Tibial nerve (tissue), 4 donors: ENCODE results near the gene GGA3. TPM values are rescaled to one million over a fixed set of nuclear protein-coding genes. Genes with fewer than 3 reads are reported as not detected.

ENCODE experiments used
- DNase-seq, 2 donors: peaks; one replicate each; pipeline ENCODE4 v3.0.0-alpha.2; 2019; ENCODE audit warnings: low spot score in 2 of 2
- H3K27ac ChIP-seq, 4 donors: fragments of 200-600 bp; sonication (generic) in 3 of 4; one replicate each; pipeline ENCODE4 v1.5.1; 2017 to 2019; ENCODE audit warnings: mild to moderate bottlenecking in 1 of 4
- H3K27me3 ChIP-seq, 2 donors: fragments of 200-600 bp; sonication (generic) in 1 of 2; one replicate each; pipeline versions ENCODE4 v1.5.1 to v1.6.0; 2017 to 2019
- H3K36me3 ChIP-seq, 3 donors: fragments of 200-600 bp; sonication (generic); one replicate each; pipeline ENCODE4 v1.5.1; 2018 to 2019
- H3K4me1 ChIP-seq, 4 donors: fragments of 200-600 bp; sonication (generic) in 3 of 4; one replicate each; pipeline ENCODE4 v1.5.1; 2017 to 2019
- H3K4me3 ChIP-seq, 4 donors: fragments of 200-600 bp; sonication (generic) in 3 of 4; one replicate each; pipeline ENCODE4 v1.5.1; 2017 to 2019; ENCODE audit warnings: mild to moderate bottlenecking in 1 of 4, moderate library complexity in 1 of 4
- H3K9me3 ChIP-seq, 4 donors: fragments of 200-600 bp; sonication (generic) in 3 of 4; one replicate each; pipeline ENCODE4 v1.5.1; 2017 to 2019
- CTCF ChIP-seq, 5 experiments: fragments of 200-600 bp in 3 of 5; fragments of 450-650 bp in 2 of 5; sonication (generic) in 3 of 5; IDR thresholded peaks; one replicate each; pipeline ENCODE4 v1.5.1; 2016 to 2019; ENCODE audit warnings: antibody characterized with exemption in 5 of 5, mild to moderate bottlenecking in 3 of 5, moderate library complexity in 2 of 5
- EP300 ChIP-seq, 2 donors: sonication (generic); formaldehyde crosslinking; IDR thresholded peaks; one replicate each; pipeline ENCODE4 v1.6.1; 2017; ENCODE audit warnings: antibody characterized with exemption in 2 of 2, mild to moderate bottlenecking in 1 of 2
- POLR2A ChIP-seq, 2 donors: fragments of 450-650 bp; IDR thresholded peaks; one replicate each; pipeline ENCODE4 v1.6.1; 2017; ENCODE audit warnings: antibody characterized with exemption in 2 of 2, mild to moderate bottlenecking in 2 of 2, moderate library complexity in 2 of 2
- WGBS, 2 donors: methylation state at CpG; one replicate each; pipeline ENCODE4 v1.1.5; 2018; 5-methylcytosine and 5-hydroxymethylcytosine counted together
- total RNA-seq, 4 donors: library from RNA; depleted of rRNA; stranded (reverse); fragments of >200 nt; gene quantifications; one replicate each; pipeline ENCODE4 v1.1.0, GENCODE V29; 2016

GGA3 gene
- total RNA-seq, 4 donors from 2014 or later, result 45.5 to 66.0 (median 56.6) TPM

- H3K27ac ChIP-seq, result peak overlapping the region in 1 of 4 donors; percentile 8
- WGBS, 2 donors, result 76 to 80% methylated on average over 6 of the region's 6 CpGs
- no peak overlapping the region for H3K4me3 ChIP-seq
- no peaks in the 10 kb centered on the region for H3K9me3 ChIP-seq
- H3K36me3 ChIP-seq, result peaks cover 0 to 58% (median 7%) of the 10 kb centered on the region in 3 donors
- TF ChIP-seq CTCF (IDR thresholded peaks at IDR 0.05) (no peak), EP300 (IDR thresholded peaks at IDR 0.05) (no peak)
- no peaks in the 10 kb centered on the region for H3K27me3 ChIP-seq
- peaks cover 0 to 3% (median 0%) of the 10 kb centered on the region in 4 donors for H3K4me1 ChIP-seq
- DNase-seq, result no peak
These were observed 16.3 kb upstream of the GGA3 start for GRCh38 chr17:75277664-75278071.

- no peak overlapping the region for H3K4me3 ChIP-seq
- H3K27me3 ChIP-seq, result no peaks in the 10 kb centered on the region
- H3K36me3 ChIP-seq, result peaks cover 0 to 37% (median 0%) of the 10 kb centered on the region in 3 donors
- H3K27ac ChIP-seq, result no peak overlapping the region
- 45 to 61% methylated on average over 7 of the region's 7 CpGs for WGBS, 2 donors
- H3K4me1 ChIP-seq, result peaks cover 0 to 23% (median 12%) of the 10 kb centered on the region in 4 donors
- no peak for TF ChIP-seq POLR2A (IDR thresholded peaks at IDR 0.05)
- TF ChIP-seq CTCF (IDR thresholded peaks at IDR 0.05), result no peak
- TF ChIP-seq EP300 (IDR thresholded peaks at IDR 0.05), result no peak
- DNase-seq, result no peak
- no peaks in the 10 kb centered on the region for H3K9me3 ChIP-seq
These were observed 12.7 kb upstream of the GGA3 start for GRCh38 chr17:75273977-75274708.

GRCh38 chr17:75272848-75273184, 11.4 kb upstream of the GGA3 start:
- no peaks in the 10 kb centered on the region for H3K9me3 ChIP-seq
- H3K27ac ChIP-seq, result peak overlapping the region in 1 of 4 donors; percentile 93
- no peak overlapping the region for H3K4me3 ChIP-seq
- DNase-seq, result no peak
- peaks cover 0 to 32% (median 0%) of the 10 kb centered on the region in 3 donors for H3K36me3 ChIP-seq
- H3K27me3 ChIP-seq, result no peaks in the 10 kb centered on the region
- 68 to 78% methylated on average over 3 of the region's 3 CpGs for WGBS, 2 donors
- peaks cover 0 to 35% (median 14%) of the 10 kb centered on the region in 4 donors for H3K4me1 ChIP-seq
- TF ChIP-seq POLR2A (IDR thresholded peaks at IDR 0.05), result no peak
- no peak for TF ChIP-seq CTCF (IDR thresholded peaks at IDR 0.05)
- TF ChIP-seq EP300 (IDR thresholded peaks at IDR 0.05), result no peak

- H3K27ac ChIP-seq, result peak overlapping the region in 3 of 4 donors; percentile 91 to 97 (median 93)
- TF ChIP-seq CTCF (IDR thresholded peaks at IDR 0.05), result no peak
- TF ChIP-seq EP300 (IDR thresholded peaks at IDR 0.05), result no peak
- no peak for TF ChIP-seq POLR2A (IDR thresholded peaks at IDR 0.05)
- H3K36me3 ChIP-seq, result peaks cover 0 to 32% (median 0%) of the 10 kb centered on the region in 3 donors
- H3K27me3 ChIP-seq, result no peaks in the 10 kb centered on the region
- peaks cover 0 to 41% (median 15%) of the 10 kb centered on the region in 4 donors for H3K4me1 ChIP-seq
- 53 to 55% methylated on average over 24 of the region's 24 CpGs for WGBS, 2 donors
- H3K4me3 ChIP-seq, result peak overlapping the region; percentile 53 to 87 (median 76)
- DNase-seq, result no peak
- H3K9me3 ChIP-seq, result no peaks in the 10 kb centered on the region
These were observed 10.8 kb upstream of the GGA3 start for GRCh38 chr17:75271955-75272847.
